ENCODE data around the gene STPG2.

GRCh38 chr4:97819294-97819693, 324.0 kb downstream of the STPG2 start:
- TF ChIP-seq POLR2A (IDR thresholded peaks at IDR 0.05; ENCODE audit: low read length) (no peak), GATA1 (IDR thresholded peaks at IDR 0.05; ENCODE audit: low read depth, low read length) (no peak)

Measured in erythroblast (primary cell).